Activated T-helper 17 cell treated with anti-CD3 and anti-CD28 coated beads, Interleukin-2, amount 50 U/mL, for 72 hours (primary cell): ENCODE results near the gene PRDX2. TPM values are rescaled to one million over a fixed set of nuclear protein-coding genes. Genes with fewer than 3 reads are reported as not detected.

ENCODE experiments used
- ATAC-seq: fragments of 150-1000 bp; cut with Tn5 transposase; replicated peaks from 2 replicates; pipeline ENCODE4 v1.10.0; 2021; ENCODE audit warnings: mild to moderate bottlenecking, moderate library complexity
- H3K27ac Mint-ChIP-seq: one replicate; pipeline ENCODE4 v1.8.0; 2022; ENCODE audit warnings: mixed read lengths
- H3K27me3 Mint-ChIP-seq: one replicate; pipeline ENCODE4 v1.8.0; 2022; ENCODE audit warnings: mixed read lengths
- H3K36me3 Mint-ChIP-seq: one replicate; pipeline ENCODE4 v1.8.0; 2022; ENCODE audit warnings: low read depth, mild to moderate bottlenecking, mixed read lengths
- H3K4me1 Mint-ChIP-seq: one replicate; pipeline ENCODE4 v1.8.0; 2022; ENCODE audit warnings: mixed read lengths
- H3K4me3 Mint-ChIP-seq: one replicate; pipeline ENCODE4 v1.8.0; 2022; ENCODE audit warnings: mild to moderate bottlenecking, mixed read lengths
- H3K9me3 Mint-ChIP-seq: one replicate; pipeline ENCODE4 v1.8.0; 2022; ENCODE audit warnings: mixed read lengths
- total RNA-seq, 2 donors: library from RNA; stranded (reverse); gene quantifications; one replicate each; pipeline ENCODE4 v1.2.3, GENCODE V29; 2022

The PRDX2 gene
- total RNA-seq, 2 donors from 2014 or later = 307 to 415 TPM

- ATAC-seq = no peak
- Mint-ChIP-seq H3K9me3 (no peaks in the 10 kb centered on the region), H3K36me3 (peaks cover 50% of the 10 kb centered on the region), H3K4me1 (peaks cover 8% of the 10 kb centered on the region), H3K27me3 (no peaks in the 10 kb centered on the region), H3K4me3 (peak overlapping the region; percentile 97), H3K27ac (peak overlapping the region; percentile 98)
Observed at GRCh38 chr19:12790628-12791344, 10.8 kb downstream of the PRDX2 start.

GRCh38 chr19:12789904-12790619 lies 11.5 kb downstream of the PRDX2 start:
- peak overlapping the region; percentile 98 for H3K27ac Mint-ChIP-seq
- ATAC-seq = peak; percentile 62
- peaks cover 50% of the 10 kb centered on the region for H3K36me3 Mint-ChIP-seq
- peaks cover 5% of the 10 kb centered on the region for H3K4me1 Mint-ChIP-seq
- no peaks in the 10 kb centered on the region for H3K27me3 Mint-ChIP-seq
- H3K9me3 Mint-ChIP-seq = no peaks in the 10 kb centered on the region
- H3K4me3 Mint-ChIP-seq = peak overlapping the region; percentile 97

GRCh38 chr19:12789098-12789903 lies 12.3 kb downstream of the PRDX2 start:
- Mint-ChIP-seq H3K4me1 (peaks cover 2% of the 10 kb centered on the region), H3K36me3 (peaks cover 44% of the 10 kb centered on the region), H3K27ac (peak overlapping the region; percentile 96), H3K4me3 (peak overlapping the region; percentile 97), H3K9me3 (no peaks in the 10 kb centered on the region), H3K27me3 (no peaks in the 10 kb centered on the region)
- no peak for ATAC-seq

- Mint-ChIP-seq H3K27ac (peak overlapping the region; percentile 96), H3K36me3 (peaks cover 40% of the 10 kb centered on the region), H3K27me3 (no peaks in the 10 kb centered on the region), H3K4me1 (no peaks in the 10 kb centered on the region), H3K9me3 (no peaks in the 10 kb centered on the region), H3K4me3 (peak overlapping the region; percentile 97)
- no peak for ATAC-seq
Observed at GRCh38 chr19:12788682-12789097, 12.9 kb downstream of the PRDX2 start.

- Mint-ChIP-seq H3K9me3 (no peaks in the 10 kb centered on the region), H3K4me3 (peak overlapping the region; percentile 97), H3K36me3 (peaks cover 36% of the 10 kb centered on the region), H3K27ac (peak overlapping the region; percentile 96), H3K27me3 (no peaks in the 10 kb centered on the region), H3K4me1 (no peaks in the 10 kb centered on the region)
- ATAC-seq = no peak
Observed at GRCh38 chr19:12788042-12788681, 13.4 kb downstream of the PRDX2 start.

GRCh38 chr19:12787458-12787857 lies 14.1 kb downstream of the PRDX2 start:
- Mint-ChIP-seq H3K36me3 (peaks cover 29% of the 10 kb centered on the region), H3K27ac (no peak overlapping the region), H3K4me1 (no peaks in the 10 kb centered on the region)

GRCh38 chr19:12786952-12787351 lies 14.6 kb downstream of the PRDX2 start:
- Mint-ChIP-seq H3K4me1 (peaks cover 4% of the 10 kb centered on the region), H3K27me3 (no peaks in the 10 kb centered on the region), H3K27ac (no peak overlapping the region), H3K36me3 (peaks cover 27% of the 10 kb centered on the region), H3K9me3 (no peaks in the 10 kb centered on the region), H3K4me3 (peak overlapping the region; percentile 5)
- no peak for ATAC-seq

More at GRCh38 chr19:12787458-12787857, 14.1 kb downstream of the PRDX2 start:
- Mint-ChIP-seq H3K4me3 (peak overlapping the region; percentile 97), H3K27me3 (no peaks in the 10 kb centered on the region), H3K9me3 (no peaks in the 10 kb centered on the region)
- ATAC-seq = no peak

GRCh38 chr19:12786141-12786870 lies 15.3 kb downstream of the PRDX2 start:
- no peak for ATAC-seq
- Mint-ChIP-seq H3K4me3 (no peak overlapping the region), H3K27me3 (no peaks in the 10 kb centered on the region), H3K36me3 (peaks cover 24% of the 10 kb centered on the region), H3K9me3 (no peaks in the 10 kb centered on the region), H3K4me1 (peaks cover 4% of the 10 kb centered on the region), H3K27ac (no peak overlapping the region)

GRCh38 chr19:12785431-12786031 lies 16.1 kb downstream of the PRDX2 start:
- H3K36me3 Mint-ChIP-seq = peaks cover 16% of the 10 kb centered on the region
- peaks cover 4% of the 10 kb centered on the region for H3K4me1 Mint-ChIP-seq
- no peak overlapping the region for H3K4me3 Mint-ChIP-seq
- no peak for ATAC-seq
- no peaks in the 10 kb centered on the region for H3K27me3 Mint-ChIP-seq
- H3K27ac Mint-ChIP-seq = no peak overlapping the region
- no peaks in the 10 kb centered on the region for H3K9me3 Mint-ChIP-seq

- Mint-ChIP-seq H3K27ac (no peak overlapping the region), H3K27me3 (no peaks in the 10 kb centered on the region), H3K4me3 (no peak overlapping the region), H3K36me3 (peaks cover 14% of the 10 kb centered on the region), H3K9me3 (no peaks in the 10 kb centered on the region), H3K4me1 (peaks cover 4% of the 10 kb centered on the region)
- peak; percentile 1 for ATAC-seq
Observed at GRCh38 chr19:12784871-12785430, 16.6 kb downstream of the PRDX2 start.

GRCh38 chr19:12784394-12784870 lies 17.2 kb downstream of the PRDX2 start:
- H3K9me3 Mint-ChIP-seq = no peaks in the 10 kb centered on the region
- ATAC-seq = peak; percentile 6
- no peaks in the 10 kb centered on the region for H3K27me3 Mint-ChIP-seq
- no peak overlapping the region for H3K27ac Mint-ChIP-seq
- H3K36me3 Mint-ChIP-seq = peaks cover 14% of the 10 kb centered on the region
- no peak overlapping the region for H3K4me3 Mint-ChIP-seq
- H3K4me1 Mint-ChIP-seq = peaks cover 4% of the 10 kb centered on the region

- ATAC-seq = peak; percentile 26
- Mint-ChIP-seq H3K9me3 (no peaks in the 10 kb centered on the region), H3K36me3 (peaks cover 9% of the 10 kb centered on the region), H3K27me3 (no peaks in the 10 kb centered on the region), H3K4me1 (peaks cover 4% of the 10 kb centered on the region), H3K27ac (no peak overlapping the region), H3K4me3 (no peak overlapping the region)
Observed at GRCh38 chr19:12783849-12784393, 17.7 kb downstream of the PRDX2 start.
